HG03066 (cell line): ENCODE data around the gene BSN.

Source experiments
- ATAC-seq: cut with Tn5 transposase; IDR thresholded peaks from one replicate; pipeline ENCODE4 v1.9.1; 2021; ENCODE audit warnings: low read depth; ENCODE audit not compliant: unreplicated experiment

Gene BSN

DNA sequence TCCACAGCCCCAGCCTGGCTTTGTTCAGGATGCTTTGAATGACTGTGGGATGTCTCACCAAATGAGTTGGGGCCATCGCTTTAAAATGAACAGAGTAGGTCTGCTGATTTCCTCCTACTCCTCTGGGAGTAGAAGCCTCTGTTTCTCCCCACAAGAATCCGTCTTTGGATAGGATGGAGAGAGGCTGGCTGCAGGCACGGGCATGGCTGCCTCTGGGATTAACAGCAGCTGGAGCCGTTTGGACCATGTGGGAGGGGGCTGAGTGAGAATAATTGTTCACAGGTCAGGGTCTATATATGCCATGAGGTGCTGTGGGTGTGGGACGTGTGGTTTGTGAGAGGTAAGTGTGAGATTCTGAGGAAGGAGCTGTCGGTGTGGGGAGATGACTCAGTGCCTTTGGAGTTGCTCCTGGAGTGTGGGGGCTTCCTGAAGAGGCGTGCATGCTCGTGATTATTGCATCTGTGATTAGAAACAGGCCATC, 71.9 kb downstream of the BSN start:
- no peak for ATAC-seq

DNA sequence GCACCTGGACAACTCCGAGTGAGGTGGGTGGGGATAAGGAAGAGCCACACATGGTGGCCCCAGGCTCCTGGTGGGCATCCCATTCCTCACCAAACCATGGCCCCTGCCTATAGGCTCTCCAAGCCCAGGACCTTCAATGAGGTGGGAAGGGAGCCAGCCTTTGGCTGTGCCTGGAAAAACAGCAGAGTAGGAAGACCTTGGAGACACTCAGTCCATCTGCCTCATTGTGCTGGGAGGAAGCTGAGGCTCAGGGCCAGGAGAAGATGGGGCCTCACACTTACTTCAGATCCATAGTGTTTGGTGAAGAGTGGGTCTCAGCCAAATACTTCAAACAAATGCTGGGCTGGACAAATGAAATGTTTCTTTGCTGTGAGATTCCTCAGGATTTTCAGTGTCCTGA, 72.5 kb downstream of the BSN start:
- ATAC-seq, result no peak

DNA sequence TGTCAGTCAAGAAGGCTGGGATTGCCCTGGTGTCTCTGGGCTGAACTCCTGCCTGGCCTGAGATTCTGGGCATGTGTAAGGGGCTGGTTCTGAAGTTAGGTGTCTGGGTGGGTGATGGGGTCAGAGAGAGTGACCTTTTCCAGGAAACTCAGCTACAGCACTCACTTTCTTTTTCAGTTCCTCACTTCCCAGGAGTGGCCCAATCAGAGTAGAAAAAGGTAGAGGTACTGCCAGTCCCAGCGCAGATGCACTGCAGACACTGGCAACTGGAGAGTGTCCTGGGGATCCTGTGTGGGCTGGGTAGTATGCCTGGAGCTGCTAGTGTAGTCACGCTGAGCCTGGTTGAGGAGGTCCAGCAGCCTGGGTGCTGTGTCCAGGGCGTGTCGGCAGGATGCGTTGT, 73.4 kb downstream of the BSN start:
- ATAC-seq, result no peak

GRCh38 chr3:49628249-49628648, 74.0 kb downstream of the BSN start:
- ATAC-seq, result no peak

- ATAC-seq, result no peak
Observed at GRCh38 chr3:49629451-49629850, 75.2 kb downstream of the BSN start.

- no peak for ATAC-seq
Observed at GRCh38 chr3:49629866-49630265, 75.6 kb downstream of the BSN start.

DNA sequence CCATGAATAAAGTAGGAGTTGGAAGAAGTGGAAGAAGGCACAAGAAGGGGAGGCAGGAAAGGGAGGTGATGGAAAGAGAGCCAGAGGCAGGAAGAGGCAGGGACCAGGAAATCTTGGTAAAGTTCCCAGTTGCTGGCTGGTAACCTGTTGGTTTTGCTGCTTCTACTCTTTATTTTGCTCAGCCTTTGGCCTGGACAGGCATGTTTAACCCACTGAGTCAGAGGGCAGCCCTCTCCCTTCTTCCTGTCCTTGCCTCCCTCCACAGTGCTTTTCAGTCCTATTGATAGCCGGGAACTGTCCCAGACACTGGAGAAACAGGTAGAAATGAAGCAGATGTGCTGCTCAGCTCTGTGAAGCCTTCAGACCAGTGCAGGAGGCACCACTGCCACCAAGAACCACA, 76.5 kb downstream of the BSN start:
- no peak for ATAC-seq

- ATAC-seq, result no peak
Observed at GRCh38 chr3:49634736-49635135, 80.5 kb downstream of the BSN start.

DNA sequence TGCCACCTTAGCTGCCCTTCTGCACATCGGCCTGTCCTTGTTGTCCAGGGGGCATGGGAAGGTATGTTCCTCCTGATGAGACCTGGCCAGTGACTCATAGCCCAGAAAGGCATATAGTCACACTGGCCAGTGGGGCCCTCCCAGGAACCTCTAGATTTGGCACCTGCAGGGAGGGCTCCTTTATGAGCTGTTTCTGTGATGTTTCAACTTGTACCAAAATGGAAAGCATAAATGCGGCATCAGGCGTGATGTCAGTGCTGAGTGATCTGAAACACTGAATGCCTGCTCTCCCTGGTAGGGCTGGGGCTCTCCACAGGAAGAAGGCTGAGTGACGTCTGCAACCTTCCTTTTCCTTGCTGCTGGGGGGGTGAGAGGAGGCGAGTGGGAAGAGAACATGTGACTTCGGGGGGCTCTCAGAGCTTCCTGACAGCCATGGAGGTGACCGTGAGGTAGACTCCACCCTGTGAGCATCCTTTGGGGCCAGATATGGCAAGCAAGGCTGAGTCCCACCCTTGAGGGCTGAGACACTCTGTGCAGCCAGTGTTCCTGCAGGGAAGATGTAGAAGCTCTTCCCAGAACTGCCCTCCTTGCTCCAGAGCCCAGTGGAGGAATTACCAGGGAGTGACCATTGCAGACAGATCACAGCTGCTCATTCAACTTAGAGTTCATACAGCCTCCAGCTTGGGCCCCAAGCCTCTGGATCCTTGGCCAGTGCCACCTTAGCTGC, 82.8 kb downstream of the BSN start:
- ATAC-seq, result no peak

DNA sequence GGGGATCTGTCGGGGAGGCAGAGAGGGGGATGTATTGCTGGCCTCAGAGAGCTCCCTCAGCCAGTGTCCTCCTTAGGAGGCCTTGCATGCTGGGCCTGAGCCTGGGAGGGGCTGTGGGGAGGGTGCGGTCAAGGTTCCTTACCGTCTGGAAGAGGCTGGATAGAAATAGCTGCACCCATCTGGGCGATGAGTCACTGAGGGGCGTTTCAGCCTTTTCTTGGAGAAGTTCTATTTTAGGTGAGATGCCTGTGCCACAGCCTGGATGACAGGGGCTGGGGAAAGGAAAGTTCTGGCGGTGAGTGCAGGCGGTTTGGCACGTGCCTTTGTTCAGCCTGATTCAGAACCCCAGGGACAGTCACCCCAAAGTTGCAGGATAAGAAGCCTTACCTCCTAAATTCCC, 84.2 kb downstream of the BSN start:
- no peak for ATAC-seq

- no peak for ATAC-seq
Observed at GRCh38 chr3:49639551-49639950, 85.3 kb downstream of the BSN start.

DNA sequence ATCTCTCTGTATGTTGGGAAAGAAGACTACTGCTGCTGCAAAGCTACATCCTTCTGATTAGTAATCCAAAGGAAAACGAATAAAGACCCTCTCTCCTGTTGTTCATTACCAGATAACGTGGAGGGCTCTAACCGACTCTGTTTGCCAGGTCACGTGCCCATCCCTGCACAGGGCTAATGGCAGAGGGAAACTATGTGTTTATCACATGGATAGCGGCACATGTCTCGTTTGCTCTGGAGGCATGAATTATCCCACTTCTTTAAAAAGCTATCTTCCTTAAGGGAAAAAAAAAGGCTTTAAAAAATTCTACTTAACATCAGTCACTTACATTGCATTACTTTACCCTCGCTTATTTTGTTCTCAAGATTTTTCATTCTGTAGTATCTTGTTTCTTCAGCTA, 87.0 kb downstream of the BSN start:
- no peak for ATAC-seq

GRCh38 chr3:49641921-49642707, 87.8 kb downstream of the BSN start:
- ATAC-seq, result no peak

DNA sequence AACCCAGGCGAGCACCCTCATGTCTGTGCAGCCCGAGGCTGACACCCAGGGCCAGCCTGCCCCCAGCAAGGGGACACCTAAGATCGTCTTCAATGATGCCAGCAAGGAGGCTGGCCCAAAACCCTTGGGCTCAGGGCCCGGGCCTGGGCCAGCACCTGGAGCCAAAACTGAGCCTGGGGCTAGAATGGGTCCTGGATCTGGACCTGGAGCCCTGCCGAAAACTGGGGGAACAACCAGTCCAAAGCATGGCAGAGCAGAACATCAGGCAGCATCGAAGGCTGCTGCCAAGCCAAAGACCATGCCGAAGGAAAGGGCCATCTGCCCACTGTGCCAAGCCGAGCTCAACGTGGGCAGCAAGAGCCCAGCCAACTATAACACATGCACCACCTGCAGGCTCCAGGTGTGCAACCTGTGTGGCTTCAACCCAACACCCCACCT, 88.5 kb downstream of the BSN start:
- no peak for ATAC-seq

GRCh38 chr3:49644684-49645083, 90.4 kb downstream of the BSN start:
- no peak for ATAC-seq

- no peak for ATAC-seq
Observed at GRCh38 chr3:49646236-49646635, 92.0 kb downstream of the BSN start.

GRCh38 chr3:49647741-49648140, 93.5 kb downstream of the BSN start:
- no peak for ATAC-seq

- no peak for ATAC-seq
Observed at GRCh38 chr3:49648354-49649019, 94.2 kb downstream of the BSN start.

- no peak for ATAC-seq
Observed at GRCh38 chr3:49649576-49649975, 95.3 kb downstream of the BSN start.

DNA sequence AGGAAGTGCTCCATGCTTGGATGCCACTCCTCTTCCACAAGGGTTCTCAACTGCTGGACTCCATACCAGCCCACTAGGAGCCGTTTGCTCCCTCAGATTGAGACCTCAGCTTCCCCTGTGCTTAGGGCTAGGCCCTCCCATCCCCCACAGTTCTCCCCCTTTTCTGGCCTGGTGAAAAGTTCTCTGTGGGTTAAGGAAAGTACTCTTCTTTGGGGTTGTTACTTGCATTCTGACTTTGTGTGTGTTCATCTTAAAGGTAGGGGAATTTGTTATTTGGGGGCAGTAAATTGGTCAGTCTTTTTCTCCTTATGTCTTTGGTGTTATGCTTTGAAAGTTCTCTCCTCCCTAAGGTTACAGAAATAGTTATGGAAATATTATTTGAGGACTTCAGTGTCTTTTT, 95.9 kb downstream of the BSN start:
- ATAC-seq, result no peak

DNA sequence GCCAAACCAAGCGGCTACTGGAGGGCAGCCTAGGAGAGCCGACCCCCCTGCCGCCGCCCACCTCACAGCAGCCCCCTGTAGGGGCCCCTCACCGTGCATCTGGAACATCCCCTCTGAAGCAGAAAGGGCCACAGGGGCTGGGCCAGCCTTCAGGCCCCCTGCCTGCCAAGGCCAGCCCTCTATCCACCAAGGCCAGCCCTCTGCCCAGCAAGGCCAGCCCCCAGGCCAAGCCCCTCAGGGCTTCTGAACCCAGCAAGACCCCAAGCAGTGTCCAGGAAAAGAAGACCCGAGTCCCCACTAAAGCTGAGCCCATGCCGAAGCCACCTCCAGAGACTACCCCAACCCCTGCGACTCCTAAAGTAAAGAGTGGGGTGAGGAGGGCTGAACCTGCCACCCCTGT, 96.4 kb downstream of the BSN start:
- ATAC-seq, result no peak
